Uterus (tissue), 2 donors: ENCODE results near the gene RTP2.

ENCODE experiments used
- CTCF ChIP-seq, 4 experiments: fragments of 200-600 bp in 2 of 4; fragments of 450-650 bp in 2 of 4; sonication (generic) in 2 of 4; IDR thresholded peaks; one replicate each; pipeline ENCODE4 v1.5.1; 2016 to 2019; ENCODE audit warnings: antibody characterized with exemption in 4 of 4, mild to moderate bottlenecking in 2 of 4, moderate library complexity in 1 of 4
- POLR2A ChIP-seq, 2 donors: fragments of 450-650 bp; IDR thresholded peaks; one replicate each; pipeline ENCODE4 v1.6.1; 2016; ENCODE audit warnings: antibody characterized with exemption in 2 of 2, mild to moderate bottlenecking in 1 of 2, moderate library complexity in 1 of 2

- TF ChIP-seq CTCF (IDR thresholded peaks at IDR 0.05) (no peak), POLR2A (IDR thresholded peaks at IDR 0.05) (no peak)
These were observed 44.3 kb upstream of the RTP2 start for GRCh38 chr3:187746442-187747281.
